Naive thymus-derived CD4-positive, alpha-beta T cell (primary cell): Measurements from ENCODE around the gene PITPNM2. TPM values are rescaled to one million over a fixed set of nuclear protein-coding genes. Genes with fewer than 3 reads are reported as not detected.

Experiments
- ATAC-seq: fragments of 150-1000 bp; cut with Tn5 transposase; 2 replicates; pipeline ENCODE4 v1.10.0; 2021; ENCODE audit warnings: mild to moderate bottlenecking, moderate library complexity
- CTCF ChIA-PET: fragments of 350-600 bp; sonication (Branson Sonifier 250); formaldehyde crosslinking; loops from one replicate; lab custom pipeline; 2021; ENCODE audit warnings: antibody characterized with exemption; lab: Charles Lee
- POLR2A ChIA-PET: fragments of 350-600 bp; sonication (Branson Sonifier 250); formaldehyde crosslinking; loops from one replicate; lab custom pipeline; 2021; ENCODE audit warnings: antibody characterized with exemption, inconsistent platforms; lab: Charles Lee
- DNase-seq, 9 donors: peaks; one replicate each; pipeline versions ENCODE4 v3.0.0 to v3.0.0-alpha.2; 2020 to 2022; ENCODE audit warnings: mixed read lengths in 1 of 9
- H3K27ac ChIP-seq: one replicate; pipeline ENCODE4 v1.7.0; 2013; ENCODE audit warnings: mild to moderate bottlenecking, low read depth, low read length, moderate library complexity
- H3K27me3 ChIP-seq, 2 donors: one replicate each; pipeline ENCODE4 v1.7.0; 2013; ENCODE audit warnings: low read length in 2 of 2, mild to moderate bottlenecking in 2 of 2, moderate library complexity in 2 of 2; ENCODE audit not compliant: control insufficient read depth in 2 of 2, insufficient read depth in 2 of 2
- H3K36me3 ChIP-seq, 3 experiments: 1 replicate in 2 of 3; 2 replicates in 1 of 3; pipeline ENCODE4 v1.7.0; 2013; ENCODE audit warnings: low read length in 3 of 3, mild to moderate bottlenecking in 3 of 3, moderate library complexity in 1 of 3; ENCODE audit not compliant: insufficient read depth in 3 of 3, control insufficient read depth in 2 of 3
- H3K4me1 ChIP-seq, 2 donors: one replicate each; pipeline ENCODE4 v1.7.0; 2013; ENCODE audit warnings: low read length in 2 of 2, mild to moderate bottlenecking in 2 of 2, moderate library complexity in 1 of 2; ENCODE audit not compliant: control insufficient read depth in 2 of 2, insufficient read depth in 2 of 2
- H3K4me3 ChIP-seq: 2 replicates; pipeline ENCODE4 v1.7.0; 2013; ENCODE audit warnings: mild to moderate bottlenecking, low read length
- H3K9me3 ChIP-seq, 3 experiments: 1 replicate in 2 of 3; 2 replicates in 1 of 3; pipeline ENCODE4 v1.7.0; 2013; ENCODE audit warnings: low read length in 3 of 3; ENCODE audit not compliant: control insufficient read depth in 2 of 3
- H3K27ac Mint-ChIP-seq, 9 donors: one replicate each; pipeline ENCODE4 v1.8.0; 2020 to 2022; ENCODE audit warnings: mixed read lengths in 9 of 9, mild to moderate bottlenecking in 8 of 9, moderate library complexity in 5 of 9, inconsistent platforms in 2 of 9
- H3K27me3 Mint-ChIP-seq, 5 donors: one replicate each; pipeline ENCODE4 v1.8.0; 2021 to 2022; ENCODE audit warnings: mixed read lengths in 5 of 5, mild to moderate bottlenecking in 1 of 5
- H3K36me3 Mint-ChIP-seq, 5 donors: one replicate each; pipeline ENCODE4 v1.8.0; 2020 to 2022; ENCODE audit warnings: mixed read lengths in 5 of 5, mild to moderate bottlenecking in 3 of 5, inconsistent platforms in 1 of 5
- H3K4me1 Mint-ChIP-seq, 7 donors: one replicate each; pipeline ENCODE4 v1.8.0; 2020 to 2022; ENCODE audit warnings: mixed read lengths in 7 of 7, mild to moderate bottlenecking in 3 of 7, inconsistent platforms in 1 of 7
- H3K4me3 Mint-ChIP-seq, 10 donors: one replicate each; pipeline ENCODE4 v1.8.0; 2020 to 2022; ENCODE audit warnings: mild to moderate bottlenecking in 10 of 10, mixed read lengths in 10 of 10, moderate library complexity in 6 of 10, inconsistent platforms in 2 of 10
- H3K9me3 Mint-ChIP-seq, 11 donors: one replicate each; pipeline ENCODE4 v1.8.0; 2020 to 2022; ENCODE audit warnings: mixed read lengths in 11 of 11, mild to moderate bottlenecking in 4 of 11, inconsistent platforms in 1 of 11, moderate library complexity in 1 of 11
- intact Hi-C, 2 donors: fragments of 100-400 bp; cut with micrococcal nuclease; formaldehyde crosslinking; loops; one replicate each; pipeline ENCODE4 v1.15.1; 2023
- polyA plus RNA-seq, 2 donors: library from polyadenylated mRNA; unstranded; fragments of 300-500 nt; fragmentation: Illumina TruSeq; gene quantifications; one replicate each; pipeline ENCODE4 v1.2.3, GENCODE V29; 2021
- total RNA-seq, 6 experiments: library from RNA in 5 of 6; stranded (reverse) in 5 of 6; gene quantifications; 1 replicate in 5 of 6; 2 replicates in 1 of 6; pipeline ENCODE4 v1.2.3 and lab custom pipeline; 2021 to 2026

Gene PITPNM2
- total and polyA plus RNA-seq, 7 experiments from 2014 or later = 2.9 to 65.3 (median 48.2) TPM

DNA sequence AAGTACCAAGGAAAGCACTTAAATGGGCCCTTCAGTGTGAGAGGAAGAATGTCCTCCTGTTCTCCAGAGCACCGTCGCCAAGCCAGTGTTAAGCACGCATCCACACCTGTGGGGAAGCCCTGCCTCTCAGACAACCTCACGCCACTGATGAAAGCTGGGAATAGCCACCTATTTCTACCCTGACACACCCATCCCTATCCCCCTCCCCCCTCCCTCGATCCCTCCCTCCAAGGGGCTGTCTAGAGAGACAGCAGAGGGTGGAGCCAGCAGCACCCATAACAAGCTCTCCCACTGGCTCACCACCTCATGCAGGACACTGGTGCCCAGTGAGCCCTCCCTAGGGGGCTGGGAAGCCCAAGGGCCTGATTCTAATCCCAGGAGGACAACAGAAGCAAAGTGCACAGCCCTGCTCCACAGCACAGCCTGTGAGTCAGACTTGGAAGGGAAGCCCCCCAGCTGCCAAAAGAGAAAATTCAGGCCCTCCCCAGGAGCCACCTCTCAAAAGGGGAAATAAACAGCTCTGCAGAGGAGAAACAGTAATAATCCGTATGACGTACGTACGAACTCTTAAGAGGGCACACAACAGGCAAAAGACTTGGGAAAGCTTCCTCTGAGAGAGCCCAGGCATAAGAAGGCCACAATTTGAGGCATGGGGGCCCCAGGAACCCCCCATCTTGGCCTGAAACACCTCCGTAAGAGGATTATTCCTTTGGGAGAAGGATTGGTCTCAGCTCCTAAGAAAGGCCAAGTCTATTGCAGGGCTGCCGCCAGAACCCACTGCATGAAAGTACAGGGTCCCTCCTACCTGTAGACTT, 7.8 kb downstream of the PITPNM2 start:
- Histone ChIP-seq H3K27me3 (no peaks in the 10 kb centered on the region), H3K4me1 (peaks cover 0 to 21% of the 10 kb centered on the region in 2 donors), H3K36me3 (no peaks in the 10 kb centered on the region), H3K9me3 (no peaks in the 10 kb centered on the region), H3K4me3 (no peak overlapping the region), H3K27ac (no peak overlapping the region)
- DNase-seq = no peak
- POLR2A ChIA-PET = interaction anchor here (0.8 to 2.1 kb wide), 8 partner anchors 10 to 168 kb away, joined by 3 to 8 read pairs (median 3); partner anchors contain the start of gene OGFOD2
- Mint-ChIP-seq H3K27ac (peak overlapping the region in 7 of 9 donors; percentile 28 to 78 (median 53)), H3K27me3 (peaks cover 0 to 2% (median 0%) of the 10 kb centered on the region in 5 donors), H3K4me1 (peaks cover 19 to 77% (median 68%) of the 10 kb centered on the region in 7 donors), H3K36me3 (peaks cover 0 to 10% (median 5%) of the 10 kb centered on the region in 5 donors), H3K4me3 (peak overlapping the region in 3 of 10 donors; percentile 13 to 25 (median 18)), H3K9me3 (peaks cover 0 to 1% (median 0%) of the 10 kb centered on the region in 11 donors)
- peak; percentile 55 for ATAC-seq
- CTCF ChIA-PET = interaction anchor here (0.6 to 1.5 kb wide), 3 partner anchors 9 to 100 kb away, joined by 3 to 10 read pairs (median 5); no protein-coding TSS in a partner anchor
- intact Hi-C loops = no loop called here

DNA sequence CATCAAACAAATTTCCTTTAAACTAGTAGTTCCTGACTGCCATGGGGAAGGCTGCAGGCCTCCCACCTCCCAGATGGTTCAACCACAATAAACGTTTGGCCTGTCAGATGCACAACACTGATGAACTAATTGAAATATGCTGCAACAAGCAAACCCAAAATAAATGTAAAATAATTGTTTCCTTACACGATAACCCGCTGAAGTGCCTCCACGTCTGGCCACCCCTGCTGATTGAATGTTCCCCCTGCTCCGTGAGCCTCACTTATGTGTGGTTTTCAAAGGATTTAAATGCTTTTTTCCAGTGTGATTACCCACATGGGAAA, 8.4 kb downstream of the PITPNM2 start:
- DNase-seq = no peak
- POLR2A ChIA-PET = interaction anchor here (1.1 to 2.1 kb wide), 3 partner anchors 11 to 26 kb away, joined by 3 to 8 read pairs (median 3); no protein-coding TSS in a partner anchor

DNA sequence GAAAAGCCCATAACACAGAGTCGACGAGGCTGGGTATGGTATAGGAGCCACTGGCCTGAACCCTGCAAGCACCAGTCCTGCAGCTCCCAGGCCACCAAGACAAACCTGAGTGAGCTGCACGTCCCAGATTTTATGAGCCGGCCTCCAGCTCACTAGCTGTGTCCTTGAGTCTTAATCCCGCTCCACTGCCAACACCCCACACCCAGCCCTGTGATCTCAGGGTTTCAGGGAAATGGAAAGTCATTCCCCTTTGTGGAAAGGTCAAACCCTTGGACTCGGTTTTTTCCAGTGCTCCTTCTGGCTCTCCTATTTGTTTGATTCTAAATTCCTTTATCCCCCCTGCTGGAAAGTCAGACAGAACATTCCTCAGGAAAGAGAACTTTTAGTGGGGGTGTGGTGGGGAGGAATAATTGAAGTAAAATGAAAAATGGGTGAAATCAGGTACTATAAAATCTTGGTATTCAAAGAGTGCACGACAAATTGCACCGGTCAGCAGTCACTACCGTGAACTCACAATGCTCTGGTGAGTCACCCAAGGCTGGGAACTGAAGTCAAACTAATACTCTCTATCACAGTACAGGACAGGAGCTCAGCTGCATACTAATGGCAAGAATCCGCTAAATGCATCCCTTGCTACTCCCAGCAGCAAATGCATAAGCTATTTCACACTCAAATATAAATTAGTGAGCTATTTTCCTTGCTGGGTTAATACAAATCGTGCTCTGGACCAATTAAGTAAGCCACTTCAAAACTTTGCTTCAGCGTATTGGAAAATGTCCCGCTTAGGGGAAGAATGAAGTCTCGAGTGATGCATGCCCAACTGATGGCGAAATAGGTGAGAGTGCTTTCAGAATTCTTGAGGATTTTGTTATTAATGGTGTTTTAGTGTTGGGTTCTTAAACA, 9.0 kb downstream of the PITPNM2 start:
- peak overlapping the region in 5 of 9 donors; percentile 41 to 78 (median 55) for H3K27ac Mint-ChIP-seq
- DNase-seq = no peak
- Histone ChIP-seq H3K27me3 (no peaks in the 10 kb centered on the region), H3K36me3 (peaks cover 0 to 6% (median 0%) of the 10 kb centered on the region in 3 experiments), H3K9me3 (no peaks in the 10 kb centered on the region), H3K4me3 (no peak overlapping the region), H3K4me1 (peaks cover 0 to 18% of the 10 kb centered on the region in 2 donors), H3K27ac (no peak overlapping the region)
- H3K27me3 Mint-ChIP-seq = peaks cover 0 to under 1% (median 0%) of the 10 kb centered on the region in 5 donors
- CTCF ChIA-PET = no interaction called here
- H3K4me1 Mint-ChIP-seq = peaks cover 15 to 68% (median 59%) of the 10 kb centered on the region in 7 donors
- no peak for ATAC-seq
- no peak overlapping the region for H3K4me3 Mint-ChIP-seq
- H3K9me3 Mint-ChIP-seq = peaks cover 0 to 1% (median 0%) of the 10 kb centered on the region in 11 donors
- POLR2A ChIA-PET = interaction anchor here (0.5 to 1.1 kb wide), 2 partner anchors 25 to 1322 kb away, joined by 3 read pairs; no protein-coding TSS in a partner anchor
- intact Hi-C loops = no loop called here
- H3K36me3 Mint-ChIP-seq = peaks cover 0 to 10% (median 5%) of the 10 kb centered on the region in 5 donors

More for the DNA sequence above, 8.4 kb downstream of the PITPNM2 start:
- Histone ChIP-seq H3K4me1 (peaks cover 0 to 18% of the 10 kb centered on the region in 2 donors), H3K27ac (no peak overlapping the region), H3K9me3 (no peaks in the 10 kb centered on the region), H3K4me3 (no peak overlapping the region), H3K27me3 (no peaks in the 10 kb centered on the region), H3K36me3 (no peaks in the 10 kb centered on the region)
- H3K4me3 Mint-ChIP-seq = peak overlapping the region in 2 of 10 donors; percentile 2 to 13
- peaks cover 0 to 1% (median 0%) of the 10 kb centered on the region in 11 donors for H3K9me3 Mint-ChIP-seq
- no peak for ATAC-seq
- peaks cover 17 to 73% (median 63%) of the 10 kb centered on the region in 7 donors for H3K4me1 Mint-ChIP-seq
- peaks cover 0 to 2% (median 0%) of the 10 kb centered on the region in 5 donors for H3K27me3 Mint-ChIP-seq
- peak overlapping the region in 4 of 9 donors; percentile 28 to 71 (median 47) for H3K27ac Mint-ChIP-seq
- intact Hi-C loops = no loop called here
- peaks cover 0 to 10% (median 6%) of the 10 kb centered on the region in 5 donors for H3K36me3 Mint-ChIP-seq
- CTCF ChIA-PET = no interaction called here

DNA sequence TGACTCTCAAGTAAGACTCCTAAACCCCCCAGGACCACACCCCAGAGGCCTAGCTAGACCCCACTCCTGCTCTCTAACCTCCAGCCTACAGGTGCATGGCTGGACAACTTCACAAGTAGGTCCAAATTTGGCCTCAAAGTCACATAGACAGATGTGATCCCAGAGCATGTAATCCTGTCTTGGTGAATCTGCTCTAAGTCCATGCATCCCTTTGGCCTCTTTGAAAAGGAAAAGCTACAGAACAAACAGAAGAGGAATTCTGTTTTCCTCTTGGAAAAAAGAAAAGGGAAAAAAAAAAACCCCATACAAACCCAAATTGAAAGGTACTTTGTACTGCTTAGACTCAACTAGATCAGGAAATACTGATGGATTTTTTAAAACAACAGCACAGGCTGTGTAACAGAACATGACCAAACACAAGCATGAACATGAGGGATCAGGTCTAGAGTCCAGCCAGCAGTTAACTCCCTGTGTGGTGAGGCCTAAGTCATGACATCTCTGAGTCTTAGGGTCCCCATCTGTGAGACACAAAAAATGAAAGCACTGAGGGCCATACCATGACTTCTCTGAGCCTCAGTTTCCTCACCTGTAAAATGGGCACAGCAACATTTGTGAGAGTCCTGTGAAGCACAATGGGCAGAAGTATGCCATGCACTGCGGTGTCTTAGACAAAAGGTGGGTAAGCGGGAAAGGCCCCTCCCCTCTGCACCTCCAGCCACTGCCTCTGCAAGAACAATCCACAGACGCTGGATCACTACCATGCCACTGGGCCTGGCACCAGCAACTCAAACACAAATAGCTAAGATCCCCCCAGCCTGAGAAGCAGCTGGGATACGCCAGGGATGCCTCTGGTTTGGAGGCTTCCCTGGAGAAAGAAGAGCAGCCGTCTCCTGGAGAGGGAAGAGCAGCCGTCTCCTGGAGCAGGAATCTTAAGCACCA, 9.9 kb downstream of the PITPNM2 start:
- POLR2A ChIA-PET = interaction anchor here (0.5 to 0.9 kb wide), 3 partner anchors 72 to 1323 kb away, joined by 3 read pairs; no protein-coding TSS in a partner anchor
- peaks cover 15 to 73% (median 59%) of the 10 kb centered on the region in 7 donors for H3K4me1 Mint-ChIP-seq
- CTCF ChIA-PET = no interaction called here

DNA sequence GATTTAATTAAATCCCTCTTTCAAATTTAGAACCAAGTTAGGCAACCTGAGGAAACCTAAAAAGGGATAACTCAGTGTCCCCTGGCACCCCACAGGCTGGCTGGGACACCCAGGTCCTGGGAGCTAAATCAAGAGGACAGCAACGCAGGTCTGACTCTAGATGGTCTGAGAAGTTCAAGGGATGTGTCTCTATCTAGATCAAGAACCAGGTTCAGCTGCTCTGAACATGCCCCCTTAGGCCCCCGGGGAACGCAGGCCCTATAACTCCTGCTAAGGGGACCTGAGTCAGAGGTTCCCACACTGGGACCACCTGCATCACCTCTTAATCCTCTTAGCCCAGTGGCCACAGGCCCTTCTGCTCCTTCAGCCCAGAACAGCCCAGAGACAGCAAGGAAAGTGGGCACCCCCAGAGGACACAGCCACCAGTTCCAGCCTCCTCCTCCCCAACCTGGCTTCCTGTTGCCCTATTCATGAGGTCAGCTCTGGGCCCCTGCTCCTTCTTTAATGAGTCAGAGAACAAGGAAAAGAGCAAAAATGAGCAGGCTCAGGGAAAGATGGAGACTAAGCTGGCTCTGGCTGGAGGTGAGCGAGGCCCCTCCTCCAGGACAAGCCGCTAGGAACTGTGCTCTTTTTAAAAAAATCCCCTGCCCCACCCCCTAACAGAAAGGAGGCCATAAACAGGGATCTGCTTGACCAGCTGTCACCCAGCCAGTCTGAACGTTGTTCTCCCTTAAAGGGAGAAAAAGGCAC, 10.8 kb downstream of the PITPNM2 start:
- Mint-ChIP-seq H3K36me3 (peaks cover 0 to 13% (median 4%) of the 10 kb centered on the region in 5 donors), H3K4me1 (peaks cover 19 to 70% (median 55%) of the 10 kb centered on the region in 7 donors), H3K27ac (peak overlapping the region in 8 of 9 donors; percentile 22 to 90 (median 69)), H3K9me3 (peaks cover 0 to 1% (median 0%) of the 10 kb centered on the region in 11 donors), H3K4me3 (peak overlapping the region in 1 of 10 donors; percentile 10), H3K27me3 (no peaks in the 10 kb centered on the region)
- H3K27me3 ChIP-seq = no peaks in the 10 kb centered on the region
- H3K27ac ChIP-seq = no peak overlapping the region
- H3K4me1 ChIP-seq = peaks cover 0 to 18% of the 10 kb centered on the region in 2 donors
- H3K36me3 ChIP-seq = peaks cover 0 to 6% (median 0%) of the 10 kb centered on the region in 3 experiments
- H3K9me3 ChIP-seq = no peaks in the 10 kb centered on the region
- ChIA-PET POLR2A (interaction anchor here (0.6 to 1.0 kb wide), 5 partner anchors 20 to 104 kb away, joined by 3 read pairs; no protein-coding TSS in a partner anchor), CTCF (interaction anchor here (1.9 kb wide), 1 partner anchor 8 kb away, joined by 5 read pairs; no protein-coding TSS in a partner anchor)
- no peak for ATAC-seq
- intact Hi-C loops = no loop called here
- no peak overlapping the region for H3K4me3 ChIP-seq
- no peak for DNase-seq

More for the DNA sequence above, 9.9 kb downstream of the PITPNM2 start:
- peak overlapping the region in 7 of 9 donors; percentile 48 to 90 (median 73) for H3K27ac Mint-ChIP-seq
- peaks cover 0 to 12% (median 6%) of the 10 kb centered on the region in 5 donors for H3K36me3 Mint-ChIP-seq
- H3K27ac ChIP-seq = no peak overlapping the region
- intact Hi-C loops = no loop called here
- H3K4me1 ChIP-seq = peaks cover 0 to 18% of the 10 kb centered on the region in 2 donors
- ATAC-seq = no peak
- no peak overlapping the region for H3K4me3 Mint-ChIP-seq
- no peaks in the 10 kb centered on the region for H3K9me3 ChIP-seq
- H3K36me3 ChIP-seq = peaks cover 0 to 6% (median 0%) of the 10 kb centered on the region in 3 experiments
- H3K27me3 Mint-ChIP-seq = no peaks in the 10 kb centered on the region
- DNase-seq = peak in 1 of 9 donors; percentile 4
- H3K9me3 Mint-ChIP-seq = peaks cover 0 to 1% (median 0%) of the 10 kb centered on the region in 11 donors
- no peaks in the 10 kb centered on the region for H3K27me3 ChIP-seq
- no peak overlapping the region for H3K4me3 ChIP-seq
